ENCODE data around the gene TNS3. TPM values are rescaled to one million over a fixed set of nuclear protein-coding genes. Genes with fewer than 3 reads are reported as not detected.

Gene TNS3
- total RNA-seq, 1 experiment from 2014 or later: 533 TPM

GRCh38 chr7:47484457-47484856 lies 97.5 kb downstream of the TNS3 start:
- Histone ChIP-seq H3K4me3 (ENCODE audit: low read depth in 2 of 2, low read length in 2 of 2) (no peak overlapping the region), H3K9me3 (ENCODE audit: control insufficient read depth, insufficient read depth, low read depth, low read length) (no peaks in the 10 kb centered on the region), H3K27ac (ENCODE audit: low read length) (peak overlapping the region; percentile 80), H3K4me1 (ENCODE audit: control insufficient read depth, insufficient read depth, low read length) (peaks cover 98% of the 10 kb centered on the region), H3K36me3 (ENCODE audit: control insufficient read depth, insufficient read depth, low read length) (peaks cover 7% of the 10 kb centered on the region), H3K27me3 (ENCODE audit: control insufficient read depth, insufficient read depth, low read length) (no peaks in the 10 kb centered on the region)
- in situ Hi-C loops (cut with HindIII; ENCODE audit: low pct_unique_long_range_greater_than_20kb, low sequenced_read_pairs): no loop called here
- intact Hi-C loops (cut with micrococcal nuclease; ENCODE audit: unreplicated experiment): no loop called here
- peak; percentile 8; the same call in 1 of the 2 replicates for ATAC-seq
- TF ChIP-seq REST (IDR thresholded peaks at IDR 0.05; ENCODE audit: insufficient read depth in 1 of 2, low read depth in 2 of 2, low read length in 1 of 2) (no peak), TCF7L2 (IDR thresholded peaks at IDR 0.05; ENCODE audit: low read depth, low read length) (no peak), SIN3A (IDR thresholded peaks at IDR 0.05; ENCODE audit: borderline replicate concordance, insufficient read depth, low read depth, low read length) (no peak), CTCF (IDR thresholded peaks at IDR 0.05) (no peak), POLR2AphosphoS5 (IDR thresholded peaks at IDR 0.05; ENCODE audit: low read depth, low read length) (no peak; the same call in 1 of the 2 replicates)
- CTCF ChIA-PET: interaction anchor here (1.2 kb wide), 1 partner anchor 16 kb away, joined by 3 read pairs; no protein-coding TSS in a partner anchor
- POLR2A ChIA-PET: interaction anchor here (0.6 kb wide), 1 partner anchor 9 kb away, joined by 3 read pairs; no protein-coding TSS in a partner anchor
- DNase-seq (ENCODE audit: low read depth, low spot score): no peak
- BruUV-seq (replicated peaks): no TSS peak

- CTCF ChIA-PET: interaction anchor here (1.2 kb wide), 1 partner anchor 16 kb away, joined by 3 read pairs; no protein-coding TSS in a partner anchor
- TF ChIP-seq TCF7L2 (IDR thresholded peaks at IDR 0.05; ENCODE audit: low read depth, low read length) (no peak), SIN3A (IDR thresholded peaks at IDR 0.05; ENCODE audit: borderline replicate concordance, insufficient read depth, low read depth, low read length) (no peak), REST (IDR thresholded peaks at IDR 0.05; ENCODE audit: insufficient read depth in 1 of 2, low read depth in 2 of 2, low read length in 1 of 2) (no peak), CTCF (IDR thresholded peaks at IDR 0.05) (no peak)
- POLR2A ChIA-PET: no interaction called here
- Histone ChIP-seq H3K4me3 (ENCODE audit: low read depth in 2 of 2, low read length in 2 of 2) (no peak overlapping the region), H3K9me3 (ENCODE audit: control insufficient read depth, insufficient read depth, low read depth, low read length) (no peaks in the 10 kb centered on the region), H3K27me3 (ENCODE audit: control insufficient read depth, insufficient read depth, low read length) (no peaks in the 10 kb centered on the region), H3K36me3 (ENCODE audit: control insufficient read depth, insufficient read depth, low read length) (peaks cover 7% of the 10 kb centered on the region), H3K4me1 (ENCODE audit: control insufficient read depth, insufficient read depth, low read length) (peaks cover 91% of the 10 kb centered on the region), H3K27ac (ENCODE audit: low read length) (peak overlapping the region; percentile 80)
- DNase-seq (ENCODE audit: low read depth, low spot score) (no peak), ATAC-seq (no peak)
- intact Hi-C loops (cut with micrococcal nuclease; ENCODE audit: unreplicated experiment) (no loop called here), in situ Hi-C loops (cut with HindIII; ENCODE audit: low pct_unique_long_range_greater_than_20kb, low sequenced_read_pairs) (no loop called here)
- BruUV-seq (replicated peaks): no TSS peak
These were observed 98.2 kb downstream of the TNS3 start for GRCh38 chr7:47483604-47484273.
